Lung (tissue), 12 donors: Measurements from ENCODE around the gene MLLT3. TPM values are rescaled to one million over a fixed set of nuclear protein-coding genes. Genes with fewer than 3 reads are reported as not detected.

Experiments used
- ATAC-seq: fragments of 200-7000 bp; cut with Tn5 transposase; one replicate; pipeline ENCODE4 v1.9.1; 2020; ENCODE audit warnings: moderate number of reproducible peaks; ENCODE audit not compliant: insufficient read depth, low FRiP score
- DNase-seq, 3 donors: peaks; one replicate each; pipeline ENCODE4 v3.0.0-alpha.2; 2013 to 2017
- H3K27ac ChIP-seq, 2 donors: one replicate each; pipeline ENCODE4 v1.5.1; 2013; ENCODE audit warnings: mild to moderate bottlenecking in 2 of 2, moderate library complexity in 2 of 2, control low read depth in 1 of 2, inconsistent platforms in 1 of 2, low read depth in 1 of 2, low read length in 1 of 2
- H3K27me3 ChIP-seq, 3 donors: one replicate each; pipeline ENCODE4 v1.5.1; 2013; ENCODE audit warnings: low read length in 2 of 3; ENCODE audit not compliant: control insufficient read depth in 3 of 3, insufficient read depth in 3 of 3
- H3K36me3 ChIP-seq, 4 donors: one replicate each; pipeline ENCODE4 v1.5.1; 2013; ENCODE audit warnings: low read length in 4 of 4, mild to moderate bottlenecking in 1 of 4, moderate library complexity in 1 of 4; ENCODE audit not compliant: control insufficient read depth in 4 of 4, insufficient read depth in 4 of 4
- H3K4me1 ChIP-seq, 5 donors: one replicate each; pipeline ENCODE4 v1.5.1; 2013; ENCODE audit warnings: low read length in 5 of 5, mild to moderate bottlenecking in 2 of 5, moderate library complexity in 1 of 5; ENCODE audit not compliant: control insufficient read depth in 5 of 5, insufficient read depth in 5 of 5
- H3K4me3 ChIP-seq: one replicate; pipeline ENCODE4 v1.5.1; 2013; ENCODE audit warnings: mild to moderate bottlenecking, control low read depth, moderate library complexity
- H3K9ac ChIP-seq, 2 donors: one replicate each; pipeline ENCODE4 v1.5.1; 2013; ENCODE audit warnings: low read length in 2 of 2, control low read depth in 1 of 2; ENCODE audit not compliant: insufficient read depth in 1 of 2
- H3K9me3 ChIP-seq, 4 donors: one replicate each; pipeline ENCODE4 v1.5.1; 2013; ENCODE audit warnings: low read length in 3 of 4, mild to moderate bottlenecking in 1 of 4, moderate library complexity in 1 of 4; ENCODE audit not compliant: control insufficient read depth in 4 of 4, insufficient read depth in 3 of 4
- WGBS, 2 donors: extraction: QIAGEN DNeasy Blood & Tissue Kit; methylation state at CpG; one replicate each; pipeline ENCODE4 v1.1.7; 2013; 5-methylcytosine and 5-hydroxymethylcytosine counted together
- polyA plus RNA-seq, 2 donors: library from polyadenylated mRNA; stranded (reverse); fragments of 200-250 nt; gene quantifications; one replicate each; pipeline ENCODE4 v1.2.1, GENCODE V29; 2013
- total RNA-seq, 2 donors: library from RNA; depleted of rRNA in 1 of 2; stranded (reverse); fragments of >200 nt in 1 of 2; gene quantifications; one replicate each; pipeline ENCODE4 v1.2.1, GENCODE V29; 2014 to 2021
- TF ChIP-seq, protein P1 (sequence below): IDR thresholded peaks from 2 replicates; pipeline ENCODE4 v1.5.1; 2012; ENCODE audit warnings: mild to moderate bottlenecking; ENCODE audit errors: control extremely low read depth, extremely low read depth
- donor health status: control.
- donor health status: control.
- donor health status: Bipolar disorder and iron deficiency.
- donor health status: healthy.
- donor health status: DM: yes; HTN: yes; CAD: no.

The MLLT3 gene
- total and polyA plus RNA-seq, 4 donors = 7.1 to 43.1 (median 13.7) TPM

DNA sequence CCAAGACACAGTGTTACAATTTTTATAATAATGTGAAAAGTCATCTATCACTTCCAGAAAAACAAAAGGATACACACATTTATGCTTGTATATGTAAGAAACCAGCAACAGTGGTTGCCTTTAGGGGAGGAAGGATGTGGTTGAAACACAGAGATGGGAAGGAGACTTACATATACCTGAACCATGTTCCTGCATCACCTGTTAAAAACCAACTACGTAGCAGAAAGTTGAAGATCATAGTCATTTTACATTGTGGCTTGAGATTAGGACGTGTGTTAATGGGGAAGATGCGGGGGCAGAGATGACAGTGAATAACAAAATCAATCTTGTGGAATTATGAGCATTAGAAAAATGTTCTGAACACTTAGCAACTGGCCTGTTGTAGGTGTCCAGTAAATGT is 307.3 kb downstream of the MLLT3 start:
- TF ChIP-seq, protein P1, sequence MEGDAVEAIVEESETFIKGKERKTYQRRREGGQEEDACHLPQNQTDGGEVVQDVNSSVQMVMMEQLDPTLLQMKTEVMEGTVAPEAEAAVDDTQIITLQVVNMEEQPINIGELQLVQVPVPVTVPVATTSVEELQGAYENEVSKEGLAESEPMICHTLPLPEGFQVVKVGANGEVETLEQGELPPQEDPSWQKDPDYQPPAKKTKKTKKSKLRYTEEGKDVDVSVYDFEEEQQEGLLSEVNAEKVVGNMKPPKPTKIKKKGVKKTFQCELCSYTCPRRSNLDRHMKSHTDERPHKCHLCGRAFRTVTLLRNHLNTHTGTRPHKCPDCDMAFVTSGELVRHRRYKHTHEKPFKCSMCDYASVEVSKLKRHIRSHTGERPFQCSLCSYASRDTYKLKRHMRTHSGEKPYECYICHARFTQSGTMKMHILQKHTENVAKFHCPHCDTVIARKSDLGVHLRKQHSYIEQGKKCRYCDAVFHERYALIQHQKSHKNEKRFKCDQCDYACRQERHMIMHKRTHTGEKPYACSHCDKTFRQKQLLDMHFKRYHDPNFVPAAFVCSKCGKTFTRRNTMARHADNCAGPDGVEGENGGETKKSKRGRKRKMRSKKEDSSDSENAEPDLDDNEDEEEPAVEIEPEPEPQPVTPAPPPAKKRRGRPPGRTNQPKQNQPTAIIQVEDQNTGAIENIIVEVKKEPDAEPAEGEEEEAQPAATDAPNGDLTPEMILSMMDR = no peak
- Histone ChIP-seq H3K27me3 (no peaks in the 10 kb centered on the region), H3K9ac (no peak overlapping the region), H3K9me3 (no peaks in the 10 kb centered on the region), H3K4me3 (no peak overlapping the region), H3K4me1 (peaks cover 0 to 6% (median 5%) of the 10 kb centered on the region in 5 donors), H3K36me3 (no peaks in the 10 kb centered on the region), H3K27ac (no peak overlapping the region)
- ATAC-seq (no peak), DNase-seq (no peak)
- 89 to 90% methylated on average over 3 of the region's 3 CpGs for WGBS, 2 donors

DNA sequence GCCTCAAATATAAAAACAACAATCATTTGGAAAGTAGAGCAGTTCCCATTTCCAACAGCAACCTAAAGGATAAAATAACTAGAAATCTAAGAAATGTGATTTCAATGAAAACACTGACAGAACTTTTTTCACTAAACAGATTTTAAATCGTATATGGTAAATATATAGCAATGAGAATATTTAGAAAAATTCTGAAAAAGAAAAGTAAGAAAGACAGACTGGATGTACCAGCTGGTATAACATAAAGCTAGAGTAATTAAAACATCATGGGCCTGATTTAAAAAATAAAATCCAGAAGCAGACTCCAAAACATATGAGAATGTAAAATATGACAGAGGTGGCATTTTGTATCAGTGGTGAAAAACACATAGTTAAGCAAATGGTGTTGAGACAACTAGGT is 308.9 kb downstream of the MLLT3 start:
- H3K9ac ChIP-seq = no peak overlapping the region
- no peak overlapping the region for H3K27ac ChIP-seq
- H3K4me3 ChIP-seq = no peak overlapping the region
- H3K9me3 ChIP-seq = peaks cover 0 to 1% (median 0%) of the 10 kb centered on the region in 4 donors
- TF ChIP-seq, protein P1 = no peak
- ATAC-seq (no peak), DNase-seq (no peak)
- H3K36me3 ChIP-seq = no peaks in the 10 kb centered on the region
- H3K4me1 ChIP-seq = peaks cover 0 to 16% (median 9%) of the 10 kb centered on the region in 5 donors
- WGBS, 2 donors = 87 to 89% methylated on average over 1 of the region's 1 CpG
- H3K27me3 ChIP-seq = no peaks in the 10 kb centered on the region

DNA sequence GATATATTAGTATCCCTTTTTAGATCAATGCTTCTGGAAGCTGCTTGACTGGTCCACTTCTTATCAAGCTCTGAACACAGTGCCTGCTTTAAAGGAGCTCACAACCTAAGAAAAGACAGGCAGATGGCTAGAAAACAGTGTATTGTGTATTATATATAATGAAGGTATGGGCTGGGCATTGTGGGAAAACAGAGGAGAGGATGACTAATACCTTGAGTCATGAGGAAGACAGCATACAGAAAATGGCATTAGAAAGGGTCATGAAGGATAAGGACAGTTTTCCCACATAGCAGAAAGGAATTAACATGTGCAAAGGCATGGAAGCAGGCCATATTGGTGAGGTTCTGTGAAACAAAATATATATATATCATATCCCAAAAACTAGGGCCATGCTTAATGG is 309.6 kb downstream of the MLLT3 start:
- Histone ChIP-seq H3K27me3 (no peaks in the 10 kb centered on the region), H3K9ac (no peak overlapping the region), H3K4me1 (peaks cover 0 to 22% (median 13%) of the 10 kb centered on the region in 5 donors), H3K36me3 (no peaks in the 10 kb centered on the region), H3K27ac (no peak overlapping the region), H3K4me3 (no peak overlapping the region), H3K9me3 (peaks cover 0 to 2% (median under 1%) of the 10 kb centered on the region in 4 donors)
- ATAC-seq (no peak), DNase-seq (no peak)
- TF ChIP-seq, protein P1 = no peak

DNA sequence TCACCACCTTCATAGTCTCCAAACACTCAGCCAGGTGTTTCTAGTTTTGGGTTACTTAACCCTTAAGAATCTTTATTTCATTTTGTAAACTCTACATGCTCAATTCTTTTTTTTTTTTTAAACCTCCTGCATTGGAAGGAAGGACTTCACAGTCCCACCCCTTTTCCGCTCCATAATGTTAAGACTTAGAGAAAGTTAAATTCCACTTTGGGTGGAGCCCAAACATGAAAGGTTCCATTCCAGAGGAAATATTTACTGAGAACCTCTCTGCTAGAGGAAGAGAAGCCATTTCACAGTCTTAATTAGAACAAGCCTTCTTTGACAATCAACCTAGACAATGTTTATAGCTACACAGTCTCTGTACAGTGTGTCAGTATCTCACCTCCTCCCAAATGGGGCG is 312.3 kb downstream of the MLLT3 start:
- no peak for DNase-seq
- Histone ChIP-seq H3K4me1 (peaks cover 0 to 32% (median 13%) of the 10 kb centered on the region in 5 donors), H3K9ac (no peak overlapping the region), H3K27me3 (no peaks in the 10 kb centered on the region), H3K9me3 (peaks cover 0 to 2% (median under 1%) of the 10 kb centered on the region in 4 donors), H3K27ac (no peak overlapping the region), H3K36me3 (no peaks in the 10 kb centered on the region), H3K4me3 (no peak overlapping the region)
- TF ChIP-seq, protein P1 = no peak
- WGBS, 2 donors = 90 to 93% methylated on average over 2 of the region's 2 CpGs
- no peak for ATAC-seq
